ENCODE data around the gene SH3PXD2A.

GRCh38 chr10:103599907-103600306, 255.5 kb downstream of the SH3PXD2A start:
- no peak for TF ChIP-seq POLR2A (IDR thresholded peaks at IDR 0.05)
- TF ChIP-seq, protein P1, sequence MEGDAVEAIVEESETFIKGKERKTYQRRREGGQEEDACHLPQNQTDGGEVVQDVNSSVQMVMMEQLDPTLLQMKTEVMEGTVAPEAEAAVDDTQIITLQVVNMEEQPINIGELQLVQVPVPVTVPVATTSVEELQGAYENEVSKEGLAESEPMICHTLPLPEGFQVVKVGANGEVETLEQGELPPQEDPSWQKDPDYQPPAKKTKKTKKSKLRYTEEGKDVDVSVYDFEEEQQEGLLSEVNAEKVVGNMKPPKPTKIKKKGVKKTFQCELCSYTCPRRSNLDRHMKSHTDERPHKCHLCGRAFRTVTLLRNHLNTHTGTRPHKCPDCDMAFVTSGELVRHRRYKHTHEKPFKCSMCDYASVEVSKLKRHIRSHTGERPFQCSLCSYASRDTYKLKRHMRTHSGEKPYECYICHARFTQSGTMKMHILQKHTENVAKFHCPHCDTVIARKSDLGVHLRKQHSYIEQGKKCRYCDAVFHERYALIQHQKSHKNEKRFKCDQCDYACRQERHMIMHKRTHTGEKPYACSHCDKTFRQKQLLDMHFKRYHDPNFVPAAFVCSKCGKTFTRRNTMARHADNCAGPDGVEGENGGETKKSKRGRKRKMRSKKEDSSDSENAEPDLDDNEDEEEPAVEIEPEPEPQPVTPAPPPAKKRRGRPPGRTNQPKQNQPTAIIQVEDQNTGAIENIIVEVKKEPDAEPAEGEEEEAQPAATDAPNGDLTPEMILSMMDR (IDR thresholded peaks at IDR 0.05): no peak
- no peak for TF ChIP-seq EP300 (IDR thresholded peaks at IDR 0.05)
- TF ChIP-seq POLR2AphosphoS5 (IDR thresholded peaks at IDR 0.05): no peak

All from sigmoid colon (tissue), 4 donors.